ENCODE results near the gene FAM168A. TPM values are rescaled to one million over a fixed set of nuclear protein-coding genes. Genes with fewer than 3 reads are reported as not detected.

Gene FAM168A
- total RNA-seq, 1 experiment from 2014 or later = 25.9 TPM

- CTCF ChIA-PET = interaction anchor here (0.7 to 1.4 kb wide), 2 partner anchors 26 to 150 kb away, joined by 3 read pairs; no protein-coding TSS in a partner anchor
- no peak overlapping the region for H3K4me3 Mint-ChIP-seq
These were observed 230.4 kb downstream of the FAM168A start for GRCh38 chr11:73367482-73368024.

DNA sequence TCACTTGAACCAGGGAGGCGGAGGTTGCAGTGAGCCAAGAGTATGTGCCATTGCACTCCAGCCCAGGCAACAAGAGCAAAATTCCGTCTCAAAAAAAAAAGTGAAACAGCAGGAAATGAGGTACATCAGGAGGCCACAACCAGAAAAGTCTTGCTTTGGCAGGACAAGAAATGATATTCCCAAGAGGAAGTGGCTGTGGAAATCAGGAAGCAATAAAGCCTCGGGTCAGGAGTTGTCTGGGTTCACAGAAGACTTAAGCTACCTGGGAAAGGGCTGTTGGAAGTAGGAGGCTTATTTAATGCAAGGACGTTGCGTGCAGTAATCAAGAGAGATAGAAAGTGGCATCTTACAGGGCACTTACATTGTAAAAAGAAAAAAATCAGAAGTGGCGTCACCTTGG, 231.0 kb downstream of the FAM168A start:
- no peak overlapping the region for H3K27ac Mint-ChIP-seq
- CTCF ChIA-PET = interaction anchor here (1.0 to 1.4 kb wide), 2 partner anchors 16 to 26 kb away, joined by 3 to 4 read pairs; no protein-coding TSS in a partner anchor

More at GRCh38 chr11:73367482-73368024, 230.4 kb downstream of the FAM168A start:
- H3K27ac Mint-ChIP-seq = no peak overlapping the region
- H3K27me3 Mint-ChIP-seq (ENCODE audit: low read depth) = peaks cover 4% of the 10 kb centered on the region
- POLR2A ChIA-PET = no interaction called here
- ATAC-seq (no peak), DNase-seq (ENCODE audit: low spot score) (no peak)
- H3K36me3 Mint-ChIP-seq = no peaks in the 10 kb centered on the region
- peaks cover 2% of the 10 kb centered on the region for H3K4me1 Mint-ChIP-seq
- no peaks in the 10 kb centered on the region for H3K9me3 Mint-ChIP-seq
- TF ChIP-seq E2F4 (CRISPR knock-in tag; IDR thresholded peaks at IDR 0.05; ENCODE audit: borderline replicate concordance, low read depth) (no peak), FOXP4 (CRISPR knock-in tag; IDR thresholded peaks at IDR 0.05) (no peak)

GRCh38 chr11:73366265-73366610, 231.7 kb downstream of the FAM168A start:
- DNase-seq (ENCODE audit: low spot score) = no peak
- POLR2A ChIA-PET = no interaction called here

More for the DNA sequence above, 231.0 kb downstream of the FAM168A start:
- Mint-ChIP-seq H3K36me3 (no peaks in the 10 kb centered on the region), H3K27me3 (ENCODE audit: low read depth) (peaks cover 7% of the 10 kb centered on the region), H3K4me3 (no peak overlapping the region), H3K9me3 (no peaks in the 10 kb centered on the region), H3K4me1 (peaks cover 3% of the 10 kb centered on the region)
- TF ChIP-seq JAZF1 (CRISPR knock-in tag; IDR thresholded peaks at IDR 0.05) = no peak
- no peak for TF ChIP-seq ZNF671 (CRISPR knock-in tag; IDR thresholded peaks at IDR 0.05)
- TF ChIP-seq ZNF219 (CRISPR knock-in tag; IDR thresholded peaks at IDR 0.05; ENCODE audit: borderline replicate concordance) = no peak
- TF ChIP-seq RELA (CRISPR knock-in tag; IDR thresholded peaks at IDR 0.05; ENCODE audit: borderline replicate concordance) = no peak
- TF ChIP-seq NR1H2 (CRISPR knock-in tag; IDR thresholded peaks at IDR 0.05) = no peak
- no peak for TF ChIP-seq RORB (CRISPR knock-in tag; IDR thresholded peaks at IDR 0.05)
- no peak for TF ChIP-seq PRRX2 (CRISPR knock-in tag; IDR thresholded peaks at IDR 0.05)
- no peak for TF ChIP-seq E2F5 (CRISPR knock-in tag; IDR thresholded peaks at IDR 0.05)
- TF ChIP-seq CBFB (CRISPR knock-in tag; IDR thresholded peaks at IDR 0.05; ENCODE audit: low read depth) = no peak
- no peak for TF ChIP-seq NFYB (CRISPR knock-in tag; conservative IDR thresholded peaks at IDR 0.05; ENCODE audit: low read depth)
- ATAC-seq (no peak), DNase-seq (ENCODE audit: low spot score) (no peak)
- POLR2A ChIA-PET = no interaction called here

More at GRCh38 chr11:73366265-73366610, 231.7 kb downstream of the FAM168A start:
- CTCF ChIA-PET = interaction anchor here (1.0 to 2.7 kb wide), 3 partner anchors 15 to 27 kb away, joined by 3 to 12 read pairs (median 4); no protein-coding TSS in a partner anchor
- H3K9me3 Mint-ChIP-seq = no peaks in the 10 kb centered on the region
- TF ChIP-seq RORB (CRISPR knock-in tag; IDR thresholded peaks at IDR 0.05) (no peak), ZNF396 (CRISPR knock-in tag; IDR thresholded peaks at IDR 0.05; ENCODE audit: borderline replicate concordance) (no peak), ATF1 (CRISPR knock-in tag; IDR thresholded peaks at IDR 0.05) (no peak)
- TF ChIP-seq, protein P1, sequence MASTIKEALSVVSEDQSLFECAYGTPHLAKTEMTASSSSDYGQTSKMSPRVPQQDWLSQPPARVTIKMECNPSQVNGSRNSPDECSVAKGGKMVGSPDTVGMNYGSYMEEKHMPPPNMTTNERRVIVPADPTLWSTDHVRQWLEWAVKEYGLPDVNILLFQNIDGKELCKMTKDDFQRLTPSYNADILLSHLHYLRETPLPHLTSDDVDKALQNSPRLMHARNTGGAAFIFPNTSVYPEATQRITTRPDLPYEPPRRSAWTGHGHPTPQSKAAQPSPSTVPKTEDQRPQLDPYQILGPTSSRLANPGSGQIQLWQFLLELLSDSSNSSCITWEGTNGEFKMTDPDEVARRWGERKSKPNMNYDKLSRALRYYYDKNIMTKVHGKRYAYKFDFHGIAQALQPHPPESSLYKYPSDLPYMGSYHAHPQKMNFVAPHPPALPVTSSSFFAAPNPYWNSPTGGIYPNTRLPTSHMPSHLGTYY (CRISPR knock-in tag; IDR thresholded peaks at IDR 0.05) = no peak
- H3K27me3 Mint-ChIP-seq (ENCODE audit: low read depth) = peaks cover 7% of the 10 kb centered on the region
- H3K36me3 Mint-ChIP-seq = no peaks in the 10 kb centered on the region
- no peak overlapping the region for H3K4me3 Mint-ChIP-seq
- H3K4me1 Mint-ChIP-seq = peaks cover 5% of the 10 kb centered on the region
- no peak for ATAC-seq
- H3K27ac Mint-ChIP-seq = no peak overlapping the region
